Measurements from ENCODE around the gene HELZ. TPM values are rescaled to one million over a fixed set of nuclear protein-coding genes. Genes with fewer than 3 reads are reported as not detected.

The HELZ gene
- total and polyA plus RNA-seq, 2 of the 8 experiments (the other 6 are each of a cell fraction or from before 2014, with no cell fraction given): 10.0 to 48.7 TPM

DNA sequence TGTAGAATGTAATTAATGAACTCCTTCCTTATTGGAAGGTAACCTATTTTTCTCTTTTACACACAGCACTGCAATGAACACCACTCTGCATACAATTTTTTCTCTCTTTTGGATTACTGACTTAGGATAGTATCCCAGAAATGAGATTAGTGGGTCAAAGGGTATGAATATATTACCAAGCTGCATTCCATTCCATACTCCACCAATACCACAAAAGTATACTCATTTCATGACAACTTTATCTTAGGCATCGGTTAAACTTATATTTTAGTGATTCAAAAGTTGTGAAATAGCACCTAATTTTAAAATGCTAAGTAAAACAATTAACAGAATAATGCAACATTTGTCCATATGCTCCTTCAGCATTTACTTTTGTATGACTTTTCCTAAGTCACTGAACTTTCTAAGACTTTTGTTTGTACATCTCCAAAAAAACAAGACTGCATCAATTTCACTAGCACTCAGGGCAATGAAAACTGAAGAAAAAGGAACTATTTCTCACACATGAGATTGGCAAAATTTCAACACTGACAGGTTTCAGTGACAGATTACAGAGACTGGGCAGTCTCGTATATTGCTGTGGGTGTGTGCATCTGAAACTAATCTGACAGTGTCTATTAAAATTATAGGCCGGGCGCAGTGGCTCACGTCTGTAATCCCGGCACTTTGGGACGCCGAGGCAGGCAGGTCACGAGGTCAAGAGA lies 32.1 kb downstream of the HELZ start:
- Histone ChIP-seq H3K79me1 (ENCODE audit: low read depth, low read length) (0 out of 2 replicates have a peak, but pooled peaks cover 3% of the 10 kb centered on the region), H4K5ac (ENCODE audit: insufficient read length, low read depth, low read length) (no peak overlapping the region), H3K36me3 (ENCODE audit: control insufficient read depth in 2 of 4, insufficient read depth in 4 of 4, low read length in 3 of 4) (peaks cover 0 to 13% (median 5%) of the 10 kb centered on the region in 4 experiments; a peak in 5 of 8 replicates), H2BK5ac (ENCODE audit: low read depth, low read length) (no peak overlapping the region), H2BK15ac (ENCODE audit: low read length) (no peak overlapping the region), H3K79me2 (ENCODE audit: control insufficient read depth in 1 of 2, insufficient read depth in 2 of 2, low read length in 2 of 2) (no peaks in the 10 kb centered on the region), H3K9ac (replicated peaks in 1 of 4; ENCODE audit: extremely low read depth in 1 of 4, low read depth in 3 of 4, low read length in 3 of 4) (no peak overlapping the region), H3K4me2 (ENCODE audit: insufficient read depth in 1 of 2, low read depth in 2 of 2, low read length in 2 of 2) (no peak overlapping the region), H3K27me3 (replicated peaks in 1 of 4; ENCODE audit: control insufficient read depth in 3 of 4, extremely low read depth in 1 of 4, insufficient read depth in 3 of 4, low read length in 3 of 4) (no peaks in the 10 kb centered on the region), H3K27ac (ENCODE audit: low read depth, low read length) (no peak overlapping the region; the same call in 1 of the 2 replicates), H3K18ac (ENCODE audit: extremely low read depth, low read length) (no peak overlapping the region), H3K14ac (ENCODE audit: insufficient read length) (no peak overlapping the region), H3K9me3 (ENCODE audit: insufficient read depth in 2 of 2, low read depth in 1 of 2, low read length in 1 of 2) (no peaks in the 10 kb centered on the region), H3K4ac (replicated peaks; ENCODE audit: insufficient read length, low read depth, low read length) (no peak overlapping the region), H3K23me2 (ENCODE audit: low read depth, low read length) (no peaks in the 10 kb centered on the region), H3K4me1 (replicated peaks in 1 of 4; ENCODE audit: control insufficient read depth in 3 of 4, insufficient read depth in 4 of 4, low read length in 3 of 4) (no peaks in the 10 kb centered on the region), H4K8ac (ENCODE audit: extremely low read depth, insufficient read depth, low read length) (no peak overlapping the region), H3K23ac (ENCODE audit: insufficient read length) (no peak overlapping the region), H3K56ac (replicated peaks; ENCODE audit: insufficient read length, low read depth, low read length) (no peak overlapping the region), H2AK5ac (ENCODE audit: low read depth, low read length) (no peak overlapping the region), H2AFZ (ENCODE audit: low read length) (no peak overlapping the region), H4K91ac (replicated peaks; ENCODE audit: insufficient read length, low read length) (no peak overlapping the region), H2BK12ac (ENCODE audit: low read depth, low read length) (no peak overlapping the region), H2BK120ac (replicated peaks; ENCODE audit: low read depth, low read length) (no peak overlapping the region), H4K20me1 (replicated peaks in 1 of 2; ENCODE audit: control insufficient read depth in 1 of 2, insufficient read depth in 2 of 2, low read length in 2 of 2) (peaks cover 0 to 2% of the 10 kb centered on the region in 2 experiments), H3K4me3 (ENCODE audit: extremely low read depth in 1 of 4, insufficient read depth in 2 of 4, low read depth in 3 of 4, low read length in 4 of 4) (no peak overlapping the region), H2BK20ac (ENCODE audit: low read length) (no peak overlapping the region)
- ChIA-PET CTCF (ENCODE audit: partially characterized antibody) (interaction anchor here (0.6 to 5.4 kb wide), 3 partner anchors 9 to 102 kb away, joined by 3 to 22 read pairs (median 3); no protein-coding TSS in a partner anchor), POLR2A (ENCODE audit: partially characterized antibody) (no interaction called here)
- FAIRE-seq: no peak
- DNase-seq (ENCODE audit: low read depth in 1 of 2, low spot score in 2 of 2): no peak
- WGBS, 2 experiments (ENCODE audit: extremely low coverage in 1 of 2, insufficient coverage in 1 of 2, insufficient read length in 1 of 2, insufficient replicate concordance in 2 of 2, low coverage in 1 of 2, low lambda C conversion rate in 2 of 2, missing lambda C conversion rate in 1 of 2): 88% methylated on average over 9 of the region's 9 CpGs; no CpG with 5 or more reads in 1 of the 2 experiments
- no peak for TF ChIP-seq PHF8 (conservative IDR thresholded peaks at IDR 0.05; ENCODE audit: low read depth, low read length)
- TF ChIP-seq SP2 (IDR thresholded peaks at IDR 0.05; ENCODE audit: low read length): no peak
- TF ChIP-seq RNF2 (IDR thresholded peaks at IDR 0.05; ENCODE audit: borderline replicate concordance, low read depth, low read length, missing control alignments, poor library complexity, severe bottlenecking): no peak
- TF ChIP-seq SUZ12 (IDR thresholded peaks at IDR 0.05; ENCODE audit: low read length): no peak
- no peak for TF ChIP-seq SRF (IDR thresholded peaks at IDR 0.05; ENCODE audit: low read depth, low read length)
- no peak for TF ChIP-seq CREB1 (IDR thresholded peaks at IDR 0.05)
- TF ChIP-seq TCF12 (IDR thresholded peaks at IDR 0.05; ENCODE audit: low read depth, low read length): no peak
- no peak for TF ChIP-seq SIX5 (IDR thresholded peaks at IDR 0.05; ENCODE audit: low read depth, low read length)
